Retinal pigment epithelial cell (primary cell): ENCODE data around the gene KLF11.

Source experiments
- DNase-seq: peaks from one replicate; pipeline ENCODE4 v3.0.0-alpha.2; 2010; ENCODE audit warnings: low read depth
- H3K4me3 ChIP-seq: 2 replicates; pipeline ENCODE4 v1.5.1; 2011; ENCODE audit warnings: mild to moderate bottlenecking, low read length, control low read depth, moderate library complexity
- TF ChIP-seq, protein P1 (sequence below): conservative IDR thresholded peaks from 2 replicates; pipeline ENCODE4 v1.5.1; 2011; ENCODE audit warnings: low read depth, low read length, control low read depth, inconsistent platforms

KLF11 gene

DNA sequence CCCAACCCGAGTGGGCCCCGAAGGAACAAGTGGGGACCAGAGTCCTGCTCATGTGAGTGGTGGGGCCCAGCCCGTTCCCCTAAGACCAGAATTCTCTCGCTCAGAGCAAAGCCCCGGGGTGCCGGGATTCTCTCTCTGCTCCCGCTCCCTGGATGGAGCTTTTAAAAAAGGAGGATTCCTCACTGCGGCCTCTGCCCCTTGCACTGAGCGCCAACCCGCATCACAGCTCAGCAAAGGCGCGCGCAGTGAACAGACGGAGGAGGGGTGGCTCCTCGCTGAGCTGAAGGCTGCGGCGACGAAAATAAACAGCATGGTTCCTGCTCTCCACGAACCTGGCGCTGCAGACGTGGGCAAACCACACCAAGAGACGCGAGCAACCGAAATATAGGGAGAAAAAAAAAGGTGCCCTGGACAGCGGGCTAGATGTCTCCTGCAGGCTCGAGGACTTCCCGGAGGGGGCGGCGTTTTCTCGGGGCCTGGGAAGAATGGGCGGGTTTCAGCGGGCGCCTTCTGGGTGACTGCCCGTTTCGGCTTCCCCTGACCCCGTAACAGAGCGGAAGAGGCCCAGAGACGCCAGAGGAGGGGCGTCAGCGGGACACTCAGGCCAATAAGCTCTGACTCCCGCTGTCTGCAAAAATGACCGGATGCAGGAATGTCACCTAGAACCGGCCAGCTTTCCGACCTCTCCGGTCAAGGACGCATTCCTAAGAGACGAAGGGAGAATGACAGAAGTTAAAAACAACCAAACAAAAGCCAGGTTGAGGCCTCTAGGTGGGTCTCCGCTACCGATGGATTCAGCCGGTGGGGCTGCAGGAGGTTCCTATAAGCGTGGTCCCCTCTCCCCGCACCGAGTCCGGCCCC is 819 bp upstream of the KLF11 start:
- H3K4me3 ChIP-seq = peak overlapping the region; percentile 36
- no peak for DNase-seq
- TF ChIP-seq, protein P1, sequence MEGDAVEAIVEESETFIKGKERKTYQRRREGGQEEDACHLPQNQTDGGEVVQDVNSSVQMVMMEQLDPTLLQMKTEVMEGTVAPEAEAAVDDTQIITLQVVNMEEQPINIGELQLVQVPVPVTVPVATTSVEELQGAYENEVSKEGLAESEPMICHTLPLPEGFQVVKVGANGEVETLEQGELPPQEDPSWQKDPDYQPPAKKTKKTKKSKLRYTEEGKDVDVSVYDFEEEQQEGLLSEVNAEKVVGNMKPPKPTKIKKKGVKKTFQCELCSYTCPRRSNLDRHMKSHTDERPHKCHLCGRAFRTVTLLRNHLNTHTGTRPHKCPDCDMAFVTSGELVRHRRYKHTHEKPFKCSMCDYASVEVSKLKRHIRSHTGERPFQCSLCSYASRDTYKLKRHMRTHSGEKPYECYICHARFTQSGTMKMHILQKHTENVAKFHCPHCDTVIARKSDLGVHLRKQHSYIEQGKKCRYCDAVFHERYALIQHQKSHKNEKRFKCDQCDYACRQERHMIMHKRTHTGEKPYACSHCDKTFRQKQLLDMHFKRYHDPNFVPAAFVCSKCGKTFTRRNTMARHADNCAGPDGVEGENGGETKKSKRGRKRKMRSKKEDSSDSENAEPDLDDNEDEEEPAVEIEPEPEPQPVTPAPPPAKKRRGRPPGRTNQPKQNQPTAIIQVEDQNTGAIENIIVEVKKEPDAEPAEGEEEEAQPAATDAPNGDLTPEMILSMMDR = peak; percentile 15

DNA sequence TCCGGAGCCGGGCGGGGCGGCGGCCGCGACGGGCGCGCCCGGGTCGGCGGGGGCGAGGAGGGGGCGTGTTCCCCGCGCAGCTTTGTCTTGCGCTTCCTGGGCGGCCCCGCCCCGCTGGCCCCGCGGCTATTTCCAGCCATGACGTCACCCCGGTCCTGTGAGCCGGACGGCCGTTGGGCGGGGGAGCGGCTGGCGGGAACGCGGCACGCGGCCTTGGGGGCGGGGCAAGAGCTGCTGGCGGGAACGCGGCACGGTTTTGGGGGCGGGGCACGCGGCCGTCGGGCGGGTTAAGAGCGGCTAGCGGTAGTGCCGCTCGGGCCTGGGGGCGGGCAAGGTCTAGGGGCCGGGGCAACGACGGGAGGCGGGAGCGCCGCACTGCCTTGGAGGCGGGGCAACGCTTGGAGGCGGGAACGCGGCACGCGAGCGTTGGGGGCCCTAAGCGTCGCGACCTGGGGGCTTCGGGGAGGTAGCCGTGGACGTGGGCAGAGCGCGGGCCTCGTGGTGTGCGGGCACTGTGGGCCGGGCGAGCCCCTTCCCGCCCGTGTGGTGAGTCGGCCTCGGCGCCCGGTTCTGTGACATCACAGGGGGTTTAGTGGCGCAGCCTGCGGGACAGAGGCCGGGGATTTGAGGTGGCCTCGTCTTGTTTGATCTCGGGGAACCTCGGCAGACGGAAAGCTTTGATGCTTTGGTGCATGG is 704 bp downstream of the KLF11 start:
- TF ChIP-seq, protein P1 = no peak
- H3K4me3 ChIP-seq = peak overlapping the region; percentile 44
- peak; percentile 62 for DNase-seq

DNA sequence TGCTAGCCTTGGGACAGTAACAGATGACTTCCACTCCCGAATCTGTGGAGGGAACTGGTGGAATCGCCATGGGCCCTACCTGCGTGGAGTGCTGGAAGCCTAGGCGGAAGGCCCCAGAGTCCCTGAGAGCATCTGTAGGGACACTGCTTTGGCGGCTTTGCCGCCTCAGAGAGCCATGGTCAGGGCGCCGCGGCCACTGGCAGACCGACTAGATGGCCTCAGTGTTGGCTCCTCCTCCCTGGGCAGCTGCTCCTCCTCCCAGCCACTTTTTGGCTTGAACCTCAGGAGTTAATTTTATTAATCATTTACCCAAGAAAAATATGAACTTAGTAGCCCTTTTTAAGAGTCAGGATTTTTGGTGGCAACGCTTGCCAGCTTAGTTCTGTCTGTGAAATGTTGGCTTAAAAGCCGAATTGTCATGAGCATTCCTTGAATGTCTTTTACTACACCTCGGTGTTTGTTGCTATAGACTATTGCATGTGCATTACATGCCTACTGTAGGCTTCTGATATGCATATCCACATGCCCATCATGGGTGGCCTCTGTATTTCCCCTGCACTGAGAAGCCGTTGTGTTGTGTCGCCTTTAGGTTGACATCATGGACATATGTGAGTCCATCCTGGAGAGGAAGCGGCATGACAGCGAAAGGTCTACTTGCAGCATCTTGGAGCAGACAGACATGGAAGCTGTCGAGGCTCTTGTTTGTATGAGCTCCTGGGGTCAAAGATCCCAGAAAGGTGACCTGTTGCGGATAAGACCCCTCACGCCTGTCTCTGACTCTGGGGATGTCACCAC is 2.4 kb downstream of the KLF11 start:
- no peak for DNase-seq
- TF ChIP-seq, protein P1 = no peak
- no peak overlapping the region for H3K4me3 ChIP-seq

DNA sequence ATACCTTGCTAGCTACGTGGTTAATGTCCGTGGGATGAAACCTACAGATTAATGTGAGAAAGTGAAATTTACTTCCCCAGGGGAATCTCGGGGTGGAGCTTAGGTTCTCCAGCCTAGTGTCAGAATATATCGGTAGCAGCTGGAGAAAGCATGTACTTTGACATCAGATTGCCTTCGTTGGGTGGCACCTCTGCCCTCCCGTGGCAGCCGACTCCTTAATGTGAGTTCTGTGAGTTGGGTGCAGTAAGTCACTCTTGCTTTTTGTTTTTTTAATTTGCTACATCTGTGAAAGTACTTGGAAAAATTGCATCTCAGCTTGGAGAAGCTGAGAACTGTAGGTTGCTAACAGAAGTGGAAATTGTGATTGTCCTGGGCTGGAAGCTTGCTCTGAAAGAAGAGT is 3.6 kb downstream of the KLF11 start:
- no peak overlapping the region for H3K4me3 ChIP-seq
- DNase-seq = no peak
- TF ChIP-seq, protein P1 = no peak

DNA sequence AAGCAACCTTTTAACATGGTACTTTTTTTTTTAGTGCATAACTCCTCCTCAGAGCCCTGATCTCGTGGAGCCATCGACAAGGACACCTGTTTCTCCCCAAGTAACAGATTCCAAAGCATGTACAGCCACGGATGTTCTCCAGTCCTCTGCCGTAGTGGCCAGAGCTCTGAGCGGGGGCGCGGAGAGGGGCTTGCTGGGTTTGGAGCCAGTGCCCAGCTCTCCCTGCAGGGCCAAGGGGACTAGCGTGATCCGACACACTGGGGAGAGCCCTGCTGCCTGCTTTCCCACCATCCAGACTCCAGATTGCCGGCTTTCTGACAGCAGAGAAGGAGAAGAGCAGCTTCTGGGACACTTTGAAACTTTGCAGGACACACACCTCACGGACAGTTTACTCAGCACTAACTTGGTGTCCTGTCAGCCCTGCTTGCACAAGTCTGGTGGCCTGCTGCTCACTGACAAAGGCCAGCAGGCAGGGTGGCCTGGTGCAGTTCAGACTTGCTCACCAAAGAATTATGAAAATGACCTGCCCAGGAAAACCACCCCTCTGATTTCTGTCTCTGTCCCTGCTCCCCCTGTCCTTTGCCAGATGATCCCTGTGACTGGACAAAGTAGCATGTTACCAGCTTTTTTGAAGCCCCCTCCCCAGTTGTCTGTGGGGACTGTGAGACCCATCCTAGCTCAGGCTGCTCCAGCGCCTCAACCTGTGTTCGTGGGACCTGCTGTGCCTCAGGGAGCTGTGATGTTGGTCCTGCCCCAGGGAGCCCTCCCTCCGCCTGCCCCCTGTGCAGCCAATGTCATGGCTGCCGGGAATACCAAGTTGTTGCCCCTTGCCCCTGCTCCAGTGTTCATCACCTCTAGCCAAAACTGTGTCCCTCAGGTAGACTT is 4.5 kb downstream of the KLF11 start:
- TF ChIP-seq, protein P1 = no peak
- DNase-seq = no peak
- no peak overlapping the region for H3K4me3 ChIP-seq

DNA sequence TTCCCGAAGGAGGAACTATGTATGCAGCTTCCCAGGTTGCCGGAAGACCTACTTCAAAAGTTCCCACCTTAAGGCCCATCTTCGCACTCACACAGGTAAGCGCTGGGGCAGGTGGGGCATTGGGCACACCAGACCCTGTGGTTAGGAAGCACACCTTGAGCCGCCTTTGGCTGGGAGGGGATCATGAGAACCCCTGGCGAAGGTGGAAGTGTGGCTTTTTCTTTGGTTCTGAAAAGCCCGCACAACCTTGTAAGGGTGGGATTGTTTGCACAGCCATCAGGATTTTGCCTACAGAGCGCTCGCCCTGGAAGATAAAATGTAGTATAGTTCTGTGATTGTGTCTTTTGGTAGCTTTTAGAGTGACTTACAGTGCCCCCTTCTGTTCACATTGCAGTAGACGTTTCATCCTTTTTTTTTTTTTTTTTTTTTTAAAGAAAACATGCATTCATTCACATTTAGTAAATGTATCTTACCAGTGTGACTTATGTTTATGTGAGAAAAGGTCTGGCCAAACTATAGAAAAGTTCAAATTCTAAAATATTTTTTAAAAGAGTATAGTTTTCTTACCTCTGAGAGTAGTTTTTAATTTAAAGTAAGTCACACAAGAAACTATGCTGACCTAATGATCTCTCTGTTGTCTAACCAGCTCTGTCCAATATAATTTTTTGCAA is 5.3 kb downstream of the KLF11 start:
- DNase-seq = no peak

More for the DNA sequence above, 5.3 kb downstream of the KLF11 start:
- no peak overlapping the region for H3K4me3 ChIP-seq
- TF ChIP-seq, protein P1 = peak; percentile 62
